ENCODE results near the gene RMC1. TPM values are rescaled to one million over a fixed set of nuclear protein-coding genes. Genes with fewer than 3 reads are reported as not detected.

The RMC1 gene
- total RNA-seq, 1 experiment from 2014 or later: 12.9 TPM

- ChIA-PET POLR2A (no interaction called here), CTCF (no interaction called here)
- H3K9me3 ChIP-seq: no peaks in the 10 kb centered on the region
- Mint-ChIP-seq H3K4me1 (ENCODE audit: low read depth, unreplicated experiment) (no peaks in the 10 kb centered on the region), H3K27me3 (ENCODE audit: insufficient read depth, unreplicated experiment) (no peaks in the 10 kb centered on the region), H3K36me3 (ENCODE audit: insufficient read depth, unreplicated experiment) (peaks cover 54% of the 10 kb centered on the region), H3K9me3 (ENCODE audit: unreplicated experiment) (no peaks in the 10 kb centered on the region), H3K27ac (ENCODE audit: unreplicated experiment) (no peak overlapping the region), H3K4me3 (ENCODE audit: unreplicated experiment) (no peak overlapping the region)
- H3K36me3 ChIP-seq (ENCODE audit: control insufficient read depth, insufficient read depth, low read length): no peaks in the 10 kb centered on the region
- TF ChIP-seq CTCF (IDR thresholded peaks at IDR 0.05; ENCODE audit: insufficient read depth in 1 of 2, low read depth in 1 of 2, low read length in 1 of 2, severe bottlenecking in 1 of 2, unreplicated experiment in 1 of 2): no peak
- H3K4me3 ChIP-seq (ENCODE audit: low read depth, low read length): no peak overlapping the region
- no peaks in the 10 kb centered on the region for H3K4me1 ChIP-seq
- intact Hi-C loops (cut with micrococcal nuclease; ENCODE audit: unreplicated experiment): no loop called here
- no TSS peak for BruUV-seq (replicated peaks)
- no peak for DNase-seq
- no peaks in the 10 kb centered on the region for H3K27me3 ChIP-seq (replicated peaks; ENCODE audit: control insufficient read depth, insufficient read depth, low read length)
Observed at GRCh38 chr18:23524213-23524707, 20.9 kb downstream of the RMC1 start.

GRCh38 chr18:23526501-23527063 is 23.3 kb downstream of the RMC1 start:
- DNase-seq: no peak
- no peaks in the 10 kb centered on the region for H3K27me3 Mint-ChIP-seq (ENCODE audit: insufficient read depth, unreplicated experiment)
- no peak overlapping the region for H3K4me3 Mint-ChIP-seq (ENCODE audit: unreplicated experiment)
- no peak for TF ChIP-seq CTCF (IDR thresholded peaks at IDR 0.05; ENCODE audit: insufficient read depth in 1 of 2, low read depth in 1 of 2, low read length in 1 of 2, severe bottlenecking in 1 of 2, unreplicated experiment in 1 of 2)
- H3K27me3 ChIP-seq (replicated peaks; ENCODE audit: control insufficient read depth, insufficient read depth, low read length): no peaks in the 10 kb centered on the region
- ChIA-PET POLR2A (no interaction called here), CTCF (no interaction called here)
- H3K27ac Mint-ChIP-seq (ENCODE audit: unreplicated experiment): no peak overlapping the region
- no peak overlapping the region for H3K4me3 ChIP-seq (ENCODE audit: low read depth, low read length)
- H3K4me1 Mint-ChIP-seq (ENCODE audit: low read depth, unreplicated experiment): no peaks in the 10 kb centered on the region
- intact Hi-C loops (cut with micrococcal nuclease; ENCODE audit: unreplicated experiment): no loop called here
- peaks cover 44% of the 10 kb centered on the region for H3K36me3 Mint-ChIP-seq (ENCODE audit: insufficient read depth, unreplicated experiment)
- no peaks in the 10 kb centered on the region for H3K4me1 ChIP-seq
- no peaks in the 10 kb centered on the region for H3K36me3 ChIP-seq (ENCODE audit: control insufficient read depth, insufficient read depth, low read length)
- no peaks in the 10 kb centered on the region for H3K9me3 ChIP-seq
- H3K9me3 Mint-ChIP-seq (ENCODE audit: unreplicated experiment): no peaks in the 10 kb centered on the region
- BruUV-seq (replicated peaks): no TSS peak

- no peak for TF ChIP-seq CTCF (IDR thresholded peaks at IDR 0.05; ENCODE audit: insufficient read depth in 1 of 2, low read depth in 1 of 2, low read length in 1 of 2, severe bottlenecking in 1 of 2, unreplicated experiment in 1 of 2)
- H3K36me3 Mint-ChIP-seq (ENCODE audit: insufficient read depth, unreplicated experiment): peaks cover 59% of the 10 kb centered on the region
- no peaks in the 10 kb centered on the region for H3K9me3 Mint-ChIP-seq (ENCODE audit: unreplicated experiment)
- no peak overlapping the region for H3K27ac Mint-ChIP-seq (ENCODE audit: unreplicated experiment)
- H3K4me3 ChIP-seq (ENCODE audit: low read depth, low read length): no peak overlapping the region
- no TSS peak for BruUV-seq (replicated peaks)
- H3K27me3 ChIP-seq (replicated peaks; ENCODE audit: control insufficient read depth, insufficient read depth, low read length): no peaks in the 10 kb centered on the region
- no peaks in the 10 kb centered on the region for H3K27me3 Mint-ChIP-seq (ENCODE audit: insufficient read depth, unreplicated experiment)
- ChIA-PET CTCF (no interaction called here), POLR2A (no interaction called here)
- H3K4me1 Mint-ChIP-seq (ENCODE audit: low read depth, unreplicated experiment): no peaks in the 10 kb centered on the region
- DNase-seq: no peak
- no peaks in the 10 kb centered on the region for H3K4me1 ChIP-seq
- H3K4me3 Mint-ChIP-seq (ENCODE audit: unreplicated experiment): no peak overlapping the region
- intact Hi-C loops (cut with micrococcal nuclease; ENCODE audit: unreplicated experiment): no loop called here
- H3K36me3 ChIP-seq (ENCODE audit: control insufficient read depth, insufficient read depth, low read length): no peaks in the 10 kb centered on the region
- H3K9me3 ChIP-seq: no peaks in the 10 kb centered on the region
Observed at GRCh38 chr18:23528580-23529472, 25.5 kb downstream of the RMC1 start.

Measured in Caco-2 (cell line).